Measurements from ENCODE around the gene SNX9.
"Not testable (repeated sequence)": the region's sequence is repeated elsewhere in the genome, so short reads cannot be mapped to it uniquely, and the experiment has no call there.

DNA sequence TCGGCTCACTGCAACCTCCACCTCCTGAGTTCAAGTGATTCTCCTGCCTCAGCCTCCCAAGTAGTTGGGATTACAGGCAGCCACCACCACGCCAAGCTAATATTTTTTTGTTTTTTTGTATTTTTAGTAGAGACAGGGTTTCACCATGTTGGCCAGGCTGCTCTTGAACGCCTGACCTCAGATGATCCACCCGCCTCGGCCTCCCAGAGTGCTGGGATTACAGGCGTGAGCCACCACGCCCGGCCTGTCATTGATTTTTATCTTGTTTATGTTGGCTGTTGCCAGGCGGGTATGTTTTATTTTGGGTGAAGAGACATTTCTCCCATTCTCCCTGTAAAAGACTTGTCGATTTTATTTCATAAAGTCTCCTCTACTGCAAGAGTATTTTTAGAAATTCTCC lies 32.8 kb downstream of the SNX9 start:
- TF ChIP-seq, protein P1, sequence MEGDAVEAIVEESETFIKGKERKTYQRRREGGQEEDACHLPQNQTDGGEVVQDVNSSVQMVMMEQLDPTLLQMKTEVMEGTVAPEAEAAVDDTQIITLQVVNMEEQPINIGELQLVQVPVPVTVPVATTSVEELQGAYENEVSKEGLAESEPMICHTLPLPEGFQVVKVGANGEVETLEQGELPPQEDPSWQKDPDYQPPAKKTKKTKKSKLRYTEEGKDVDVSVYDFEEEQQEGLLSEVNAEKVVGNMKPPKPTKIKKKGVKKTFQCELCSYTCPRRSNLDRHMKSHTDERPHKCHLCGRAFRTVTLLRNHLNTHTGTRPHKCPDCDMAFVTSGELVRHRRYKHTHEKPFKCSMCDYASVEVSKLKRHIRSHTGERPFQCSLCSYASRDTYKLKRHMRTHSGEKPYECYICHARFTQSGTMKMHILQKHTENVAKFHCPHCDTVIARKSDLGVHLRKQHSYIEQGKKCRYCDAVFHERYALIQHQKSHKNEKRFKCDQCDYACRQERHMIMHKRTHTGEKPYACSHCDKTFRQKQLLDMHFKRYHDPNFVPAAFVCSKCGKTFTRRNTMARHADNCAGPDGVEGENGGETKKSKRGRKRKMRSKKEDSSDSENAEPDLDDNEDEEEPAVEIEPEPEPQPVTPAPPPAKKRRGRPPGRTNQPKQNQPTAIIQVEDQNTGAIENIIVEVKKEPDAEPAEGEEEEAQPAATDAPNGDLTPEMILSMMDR (IDR thresholded peaks at IDR 0.05): not testable (repeated sequence)
- TF ChIP-seq POLR2A (IDR thresholded peaks at IDR 0.05): not testable (repeated sequence)

All from transverse colon (tissue), 3 donors.